ENCODE results near the gene CCDC70.
"Not testable (repeated sequence)": the region's sequence is repeated elsewhere in the genome, so short reads cannot be mapped to it uniquely, and the experiment has no call there.

CCDC70 gene

DNA sequence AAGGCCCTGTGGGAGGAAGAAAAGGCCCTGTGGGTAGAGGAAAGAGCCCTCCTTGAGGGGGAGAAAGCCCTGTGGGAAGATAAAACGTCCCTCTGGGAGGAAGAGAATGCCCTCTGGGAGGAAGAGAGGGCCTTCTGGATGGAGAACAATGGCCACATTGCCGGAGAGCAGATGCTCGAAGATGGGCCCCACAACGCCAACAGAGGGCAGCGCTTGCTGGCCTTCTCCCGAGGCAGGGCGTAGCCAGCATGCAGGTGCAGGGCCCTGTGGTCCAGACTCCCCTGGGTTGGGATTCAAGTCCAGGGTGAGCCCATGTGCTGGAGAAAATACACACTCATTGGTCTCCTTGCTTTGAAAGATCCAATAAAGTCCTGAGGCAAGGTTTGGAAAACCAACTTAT is 4.1 kb downstream of the CCDC70 start:
- DNase-seq = no peak

DNA sequence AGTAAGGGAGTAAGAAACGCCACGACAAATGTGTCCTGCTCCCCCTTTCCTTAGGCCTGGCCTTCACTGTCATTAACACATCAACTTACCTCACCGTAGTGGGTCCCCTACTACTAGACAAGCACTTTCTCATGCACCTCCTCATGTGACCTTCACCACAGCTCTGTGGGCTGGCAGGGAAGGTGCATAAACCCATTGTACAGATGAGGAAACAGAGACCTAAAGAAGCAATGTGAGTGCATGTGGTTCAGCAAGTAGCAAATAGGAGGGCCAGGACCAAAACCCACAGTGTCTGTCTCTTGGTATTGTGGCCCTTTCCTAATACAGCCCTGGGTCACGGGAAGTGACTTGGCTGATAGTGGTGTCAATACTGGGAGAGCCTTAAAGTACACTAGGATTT is 5.3 kb downstream of the CCDC70 start:
- no peak for DNase-seq

DNA sequence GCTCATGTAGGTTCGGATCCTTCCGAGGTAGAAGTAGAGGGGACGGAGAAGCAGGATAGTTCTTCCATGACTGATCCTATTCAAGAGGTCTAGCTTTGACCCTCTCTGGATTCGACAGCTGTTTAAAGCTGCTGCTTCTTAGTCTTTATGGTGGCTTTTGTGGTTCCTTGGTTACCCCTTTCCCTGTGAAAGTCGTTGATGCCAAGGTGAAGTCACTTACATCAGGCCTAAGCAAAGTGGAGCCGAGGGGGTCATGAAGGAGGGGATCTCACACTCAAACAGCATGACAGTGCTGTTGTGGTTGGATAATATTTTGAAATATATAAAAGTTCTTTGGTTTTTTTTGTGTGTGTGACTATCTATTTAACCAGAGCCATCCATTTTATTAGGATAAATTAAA is 8.1 kb downstream of the CCDC70 start:
- no peak for DNase-seq

DNA sequence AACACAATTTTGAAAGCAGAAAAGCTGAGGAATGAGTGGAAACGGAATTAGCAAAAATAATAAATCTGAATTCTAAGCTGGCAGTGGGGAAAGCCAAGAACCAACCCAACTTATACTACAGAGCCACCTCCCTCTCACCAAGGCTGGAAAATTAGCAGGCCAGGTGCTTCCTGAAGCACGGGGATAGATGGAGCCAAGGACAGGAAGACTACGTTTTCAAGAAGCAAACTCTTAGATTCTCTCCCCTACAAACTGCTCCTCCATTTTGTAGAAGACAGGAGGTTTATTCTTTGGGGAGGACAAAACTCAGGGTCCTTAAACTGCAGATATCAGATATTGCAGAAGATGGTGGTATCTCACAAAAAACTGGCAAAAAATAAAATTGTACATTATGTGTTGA is 8.8 kb downstream of the CCDC70 start:
- no peak for DNase-seq

DNA sequence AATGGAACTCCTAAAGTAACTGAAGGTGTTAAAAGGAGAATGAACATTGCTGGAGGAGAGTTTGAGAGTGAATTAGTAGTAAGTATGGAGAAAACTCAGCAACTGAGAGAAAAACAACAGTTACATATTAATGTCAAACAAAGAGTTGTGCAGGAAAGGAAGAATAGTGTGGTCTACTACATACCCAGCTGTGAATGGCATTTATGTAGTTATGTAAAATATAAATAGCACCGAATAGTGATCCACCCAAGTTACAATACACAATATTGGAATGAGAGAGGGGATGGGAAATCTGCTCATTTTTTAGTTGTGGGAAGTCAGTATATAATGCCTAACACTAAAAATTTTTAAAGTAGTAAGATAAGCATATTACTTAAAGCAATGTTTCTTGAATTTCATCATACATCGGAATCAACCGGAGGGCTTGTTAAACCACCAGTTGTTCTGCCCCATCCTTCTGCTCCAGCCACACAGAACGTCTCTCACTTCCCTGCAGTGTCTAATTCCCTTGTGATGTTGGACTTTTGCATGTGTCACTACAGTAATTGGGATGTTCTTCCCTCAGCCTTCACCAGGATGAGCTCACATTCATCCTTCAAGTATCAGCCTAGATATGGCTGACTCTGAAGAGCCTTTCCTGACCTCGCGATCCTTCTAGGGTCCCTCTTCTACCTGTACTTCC is 11.5 kb downstream of the CCDC70 start:
- no peak for DNase-seq

DNA sequence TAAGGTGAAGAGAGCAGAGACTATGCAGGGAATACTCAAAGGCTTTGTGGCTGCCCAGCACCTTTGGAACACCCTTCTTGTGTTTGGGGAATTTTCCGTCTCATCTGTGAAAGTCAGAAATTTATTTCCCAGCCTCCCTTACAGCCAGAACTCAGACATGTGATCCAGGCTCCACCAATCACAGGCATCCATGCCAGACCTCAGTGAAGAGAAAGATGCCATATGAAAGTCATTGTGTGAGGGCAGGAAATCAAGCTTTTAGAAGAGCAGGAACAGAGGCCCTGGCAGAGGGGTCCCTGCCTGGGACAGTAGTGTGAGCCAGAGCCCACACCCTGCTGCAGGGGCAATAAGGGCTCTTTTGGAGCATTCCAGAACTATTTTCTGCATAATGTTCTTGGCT is 12.1 kb downstream of the CCDC70 start:
- no peak for DNase-seq

DNA sequence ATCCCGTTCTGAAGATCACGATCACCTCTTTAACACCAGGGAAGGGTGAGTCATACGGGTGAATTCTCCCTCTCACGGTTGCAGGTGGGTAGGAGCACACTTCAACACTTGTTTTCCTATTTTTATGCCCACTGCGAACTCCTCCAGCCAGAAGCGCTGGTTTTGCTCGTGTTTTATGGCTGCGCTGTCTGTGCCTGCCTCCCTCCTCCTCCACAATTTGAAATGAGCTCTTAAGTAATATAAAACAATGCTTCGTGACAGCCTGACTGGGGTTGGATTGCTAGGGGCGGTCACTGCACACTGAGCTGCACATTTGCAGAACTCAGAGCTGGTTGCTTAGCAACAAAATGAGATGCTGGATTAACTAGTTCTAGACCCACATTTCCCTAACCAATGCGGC is 12.9 kb downstream of the CCDC70 start:
- no peak for DNase-seq

DNA sequence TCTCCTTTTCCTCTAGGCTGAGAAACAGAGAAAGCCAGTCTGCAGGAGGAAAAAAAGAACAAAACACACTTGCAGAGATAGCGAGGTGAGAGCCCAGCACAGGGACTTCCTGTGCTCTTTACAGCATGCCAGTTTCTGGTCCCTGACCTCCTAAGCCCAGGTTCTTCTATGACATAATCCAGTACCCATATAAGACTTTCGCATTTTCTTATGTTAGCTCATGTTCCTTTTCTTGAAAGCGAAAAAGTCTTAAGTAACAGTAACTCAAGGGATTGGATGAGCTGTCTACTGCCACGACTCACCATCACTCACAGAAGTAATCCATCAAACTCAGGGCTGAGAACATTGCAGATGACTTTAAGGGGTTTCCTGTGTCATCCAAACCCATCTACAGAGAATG is 17.4 kb downstream of the CCDC70 start:
- DNase-seq = no peak

DNA sequence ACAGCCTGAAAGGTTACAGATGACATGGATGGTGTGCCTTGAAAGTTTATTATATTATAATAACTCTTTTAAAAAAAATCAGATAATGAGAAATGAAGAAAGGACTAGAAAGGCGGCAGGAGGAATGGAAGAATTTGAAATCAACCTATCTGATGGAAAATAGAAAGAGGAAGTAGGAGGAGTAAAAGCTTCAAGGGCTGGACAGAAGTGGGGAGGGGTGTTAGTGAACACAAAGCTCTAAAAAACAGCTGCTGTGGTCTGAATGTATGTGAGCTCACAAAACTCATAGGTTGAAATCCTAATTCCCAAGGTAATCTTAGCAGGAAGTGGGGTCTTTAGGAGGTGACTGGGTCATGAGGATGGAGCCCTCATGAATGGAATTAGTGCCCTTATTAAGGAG is 19.5 kb downstream of the CCDC70 start:
- no peak for DNase-seq

DNA sequence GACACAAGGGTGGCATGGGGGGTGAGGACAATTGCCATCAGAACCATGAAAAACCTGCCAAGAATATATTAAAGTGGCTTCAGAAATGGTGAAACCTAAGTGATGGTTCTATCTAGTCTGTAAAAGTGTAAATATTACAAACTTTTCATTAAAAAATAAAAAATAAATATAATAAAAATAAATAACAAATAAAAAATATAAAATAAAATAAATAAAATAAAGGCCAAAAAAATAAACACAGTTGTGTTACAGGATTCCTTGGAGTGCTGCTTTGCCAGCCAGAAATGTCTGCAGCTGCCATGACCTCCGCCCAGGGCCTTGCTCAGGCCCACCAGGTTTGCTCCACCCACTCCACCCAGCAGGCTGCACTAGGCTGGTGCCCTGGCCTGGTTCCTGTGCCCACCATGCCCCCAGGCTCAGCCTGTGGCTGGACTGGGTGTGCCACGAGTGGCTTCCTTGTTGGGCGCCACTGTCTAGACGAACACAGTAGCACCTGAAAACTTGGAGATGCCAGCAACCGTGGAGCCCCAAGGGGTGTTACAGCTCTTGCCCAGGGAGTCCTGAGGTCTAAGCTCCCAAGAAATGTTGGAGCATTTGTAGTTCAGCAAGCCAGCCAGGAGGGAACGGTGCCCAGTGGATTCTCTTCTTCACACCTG is 20.9 kb downstream of the CCDC70 start:
- DNase-seq = no peak

DNA sequence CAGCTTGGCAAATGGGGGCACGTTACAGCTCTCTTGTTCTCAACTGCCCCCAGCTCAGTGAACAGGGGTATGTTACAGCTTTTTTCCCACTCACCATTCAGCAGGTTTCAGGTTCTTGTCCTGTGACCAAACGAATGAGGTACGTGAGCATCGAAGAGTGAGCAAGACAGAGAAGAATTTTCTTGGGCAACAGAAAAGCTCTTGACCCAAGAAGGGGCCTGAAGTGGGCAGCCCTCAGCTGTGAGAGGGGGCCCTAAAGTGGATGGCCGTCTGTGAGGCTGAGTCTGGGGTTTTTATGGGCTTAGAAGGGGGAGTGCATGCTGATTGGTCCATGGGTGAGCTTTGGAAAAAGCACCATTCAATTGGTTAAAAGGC is 21.4 kb downstream of the CCDC70 start:
- DNase-seq = no peak

DNA sequence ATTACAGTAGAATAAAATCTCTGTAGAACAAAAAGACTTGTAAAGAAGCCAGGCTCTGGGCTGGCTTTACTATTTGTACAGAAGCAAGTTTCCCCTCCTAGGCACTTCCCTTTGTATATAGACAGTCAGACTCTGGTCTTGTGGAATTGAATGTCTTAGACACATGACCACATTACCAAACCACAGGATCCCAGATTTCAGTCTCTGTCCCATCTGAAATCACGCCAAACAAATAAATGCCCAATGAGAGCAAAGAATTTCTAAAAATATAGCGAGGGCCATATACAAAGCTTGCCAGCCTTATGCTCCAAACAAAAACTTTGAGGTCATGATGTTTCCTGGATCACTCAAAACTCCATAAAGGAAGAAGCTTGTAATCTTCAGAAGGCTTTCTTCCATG is 23.9 kb downstream of the CCDC70 start:
- DNase-seq = no peak

DNA sequence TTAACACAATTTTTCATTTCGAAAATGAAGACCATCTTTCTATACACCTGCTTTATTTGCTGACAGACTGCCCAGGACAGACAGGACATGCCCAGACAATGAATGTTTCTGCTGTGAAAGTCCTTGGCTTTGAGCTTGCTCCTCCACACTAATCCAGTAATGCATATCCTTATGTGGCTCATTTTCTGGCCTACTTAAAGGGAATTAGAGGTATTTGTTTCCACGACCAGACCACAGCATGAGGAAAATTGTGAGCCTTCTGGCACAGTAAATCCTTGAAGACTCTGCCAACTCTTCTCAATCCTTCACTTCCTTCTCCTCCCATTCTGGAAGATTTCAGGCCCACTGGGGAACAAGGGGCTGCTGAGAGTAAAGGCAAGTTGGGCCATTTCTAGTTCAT is 25.7 kb downstream of the CCDC70 start:
- DNase-seq = no peak

DNA sequence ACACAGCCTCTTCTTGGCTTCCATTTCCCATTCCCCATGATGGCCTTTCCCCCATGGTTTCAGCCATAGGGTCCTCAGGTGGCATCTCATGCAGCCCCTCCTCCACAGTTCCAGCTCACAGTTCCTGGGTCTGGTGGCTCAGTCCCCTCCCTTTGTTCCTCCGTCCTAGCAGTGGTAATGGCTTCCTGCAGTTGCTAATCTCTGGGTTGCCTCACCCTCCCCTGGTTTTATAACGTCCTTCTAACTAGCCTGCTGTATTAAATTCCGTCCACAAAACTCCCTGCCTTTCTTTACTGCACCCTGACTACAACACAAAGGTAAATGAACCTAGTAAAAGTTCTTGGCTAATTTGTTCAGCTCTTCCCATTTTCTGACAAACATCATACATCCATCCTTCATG is 30.9 kb downstream of the CCDC70 start:
- no peak for DNase-seq

DNA sequence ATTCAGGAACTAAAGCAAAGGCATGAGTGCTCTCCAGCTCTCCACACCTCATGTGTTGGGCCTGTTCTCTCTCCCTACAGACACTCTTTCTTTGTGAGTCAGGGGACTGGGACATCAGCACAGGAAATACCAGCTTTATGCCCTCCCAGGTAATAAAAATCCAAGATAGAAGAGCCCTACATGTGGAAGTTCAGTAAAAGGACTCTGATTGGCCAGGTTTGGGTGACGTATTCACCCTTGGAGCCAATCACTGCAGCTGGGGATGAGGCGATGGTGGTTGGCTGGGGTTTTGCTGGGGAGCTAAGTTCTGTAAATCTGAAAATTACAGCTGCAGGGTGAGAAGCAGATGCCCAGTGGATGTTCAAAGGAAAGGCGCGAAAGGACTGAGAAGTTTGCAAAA is 32.5 kb downstream of the CCDC70 start:
- no peak for DNase-seq

DNA sequence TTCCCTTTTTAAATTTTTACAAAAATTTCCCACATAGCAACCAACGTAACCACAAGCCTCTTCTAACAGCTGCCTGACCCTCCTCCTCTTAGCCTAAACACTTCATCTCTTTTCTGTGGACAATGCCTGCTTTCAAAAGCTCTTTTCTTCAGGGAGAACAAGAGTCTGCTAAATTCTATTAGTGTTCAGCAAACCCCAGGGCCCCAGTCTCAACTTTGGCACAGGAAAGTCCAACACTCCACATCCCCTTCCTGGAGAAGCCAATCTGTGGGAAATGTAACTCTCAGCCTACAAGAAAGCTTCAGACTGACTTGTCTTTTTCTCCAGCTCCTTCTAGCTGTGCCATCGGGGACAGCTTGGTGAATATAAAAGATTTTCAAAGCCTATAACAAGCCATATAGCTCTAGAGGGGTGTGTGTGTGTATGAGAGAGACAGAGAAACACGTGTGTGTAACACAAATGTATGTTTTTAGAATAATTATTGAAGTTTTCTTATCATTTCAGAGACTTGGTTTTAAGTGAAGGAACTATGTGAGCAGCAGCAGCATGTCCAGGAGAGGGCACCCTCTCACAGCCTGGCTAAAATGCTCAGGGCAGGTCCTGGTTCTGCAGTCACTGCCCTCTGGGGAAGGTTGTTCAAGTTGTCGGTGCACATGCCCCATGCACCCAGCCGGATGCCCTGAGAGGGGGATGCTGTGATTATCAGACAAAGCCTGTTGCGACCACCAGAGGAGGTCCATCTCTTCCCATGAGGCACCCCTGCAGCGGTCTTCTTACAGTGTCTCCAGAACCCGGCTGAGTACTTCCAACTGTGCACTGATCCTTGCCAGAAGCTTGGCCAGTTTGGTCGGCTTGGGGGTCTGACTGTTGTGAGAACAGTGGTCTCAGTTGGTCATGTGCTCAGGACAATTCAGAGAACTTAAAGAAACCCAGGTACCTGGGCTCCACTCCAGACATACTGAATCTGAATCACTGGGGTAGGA is 34.4 kb downstream of the CCDC70 start:
- DNase-seq = peak; percentile 62

DNA sequence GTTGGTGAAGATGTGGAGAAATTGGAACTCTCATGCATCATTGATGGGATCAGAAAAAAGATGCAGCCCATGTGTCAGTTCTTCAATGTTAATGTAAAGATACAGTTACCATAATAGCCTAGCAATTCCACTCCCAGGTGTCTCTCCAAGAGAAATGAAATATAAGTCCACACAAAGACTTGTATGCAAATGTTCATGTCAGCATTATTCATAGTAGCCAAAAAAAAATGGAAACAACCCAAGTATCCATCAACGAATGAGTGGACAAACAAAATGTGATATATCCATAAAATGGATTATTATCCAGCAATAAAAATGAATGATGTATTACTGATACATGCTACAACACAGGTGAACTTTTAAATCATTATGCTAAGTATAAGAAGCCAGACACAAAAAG is 38.7 kb downstream of the CCDC70 start:
- DNase-seq = no peak

DNA sequence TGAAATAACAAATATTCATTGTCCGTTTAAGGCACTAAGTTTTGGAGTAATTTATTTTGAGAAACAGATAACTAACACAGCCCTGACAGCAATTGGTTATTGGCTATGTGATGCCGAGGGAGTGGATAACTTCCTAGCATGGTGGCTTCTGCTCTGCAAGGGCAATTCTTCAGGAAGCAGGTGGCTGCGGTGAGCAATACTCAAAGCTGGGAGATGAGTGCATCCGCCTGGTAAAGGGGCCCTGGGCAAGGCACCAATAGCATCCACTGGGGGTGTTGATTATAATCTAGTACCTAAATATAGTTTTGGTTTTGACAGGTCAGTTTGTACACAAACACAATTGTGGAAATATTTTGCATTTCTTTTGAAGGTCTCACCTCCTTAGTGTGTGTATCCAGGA is 41.0 kb downstream of the CCDC70 start:
- DNase-seq = no peak

DNA sequence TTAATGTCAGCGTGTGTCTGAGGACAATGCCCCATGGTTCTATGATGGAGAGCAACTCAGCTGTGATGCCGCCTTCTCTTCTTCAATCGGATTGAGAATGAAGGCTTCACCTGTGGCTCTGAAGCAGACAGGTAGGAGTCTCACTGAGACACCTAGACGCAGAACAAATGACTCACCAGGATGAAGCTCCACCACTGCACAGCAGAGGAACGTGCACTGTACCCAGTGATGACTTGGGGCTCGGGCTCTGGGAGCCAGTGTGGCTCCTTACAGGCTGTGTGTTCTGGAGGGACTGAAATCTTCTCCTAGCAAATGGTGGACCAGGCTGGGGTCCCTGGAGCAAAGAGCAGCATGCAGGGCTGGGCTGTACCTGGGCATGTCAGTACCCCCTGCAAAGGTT is 44.0 kb downstream of the CCDC70 start:
- DNase-seq = no peak

DNA sequence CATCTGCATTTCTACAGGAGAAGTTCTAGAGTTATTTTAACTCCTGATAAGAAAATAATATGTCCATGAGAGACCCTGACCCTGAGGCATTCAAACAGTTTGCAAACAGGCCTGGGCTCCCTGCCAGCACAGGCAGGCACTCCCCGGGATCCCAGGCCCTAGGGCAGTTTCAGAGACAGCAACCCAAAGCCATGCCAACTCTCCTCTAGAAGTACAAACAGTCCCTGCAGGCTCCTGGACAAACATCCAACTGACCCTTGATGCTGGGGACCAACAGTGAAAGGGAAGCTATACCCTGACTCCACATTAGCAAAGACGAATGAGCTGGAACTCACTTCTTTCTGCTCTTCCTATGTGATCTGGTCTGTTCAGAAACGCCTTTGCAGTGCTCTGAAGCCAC is 44.8 kb downstream of the CCDC70 start:
- DNase-seq = no peak

DNA sequence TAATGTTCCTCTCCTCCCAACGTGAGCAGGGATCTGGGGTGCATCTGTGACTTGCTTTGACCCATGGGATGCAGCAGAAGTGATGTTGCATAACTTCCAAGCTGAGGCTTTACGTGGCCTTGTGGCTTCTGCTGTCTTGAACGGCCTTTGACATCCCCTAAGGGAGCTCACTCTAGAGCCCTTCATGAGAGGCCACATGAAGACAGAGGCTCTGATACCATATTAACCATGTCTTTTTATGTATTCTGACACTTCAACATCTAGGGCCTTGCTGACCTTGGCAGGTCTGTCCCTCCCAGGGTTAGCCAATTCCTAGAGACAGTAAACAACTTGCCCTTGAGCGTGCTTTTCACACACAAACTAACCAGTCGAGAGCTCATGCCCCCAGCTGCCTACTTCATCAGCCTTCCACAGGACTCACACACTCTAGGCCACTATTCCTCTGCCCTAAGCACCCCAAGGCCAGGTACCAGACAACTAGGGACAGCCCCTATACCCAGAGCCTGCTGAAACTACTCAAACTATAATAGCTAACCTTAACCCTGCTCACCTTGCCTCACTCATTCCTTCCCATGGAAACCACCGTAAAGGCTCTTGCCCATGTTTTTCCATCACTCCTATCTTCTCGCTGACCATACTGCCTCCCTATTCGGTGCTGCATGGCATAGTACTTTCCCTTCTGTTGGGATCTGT is 45.4 kb downstream of the CCDC70 start:
- no peak for DNase-seq

DNA sequence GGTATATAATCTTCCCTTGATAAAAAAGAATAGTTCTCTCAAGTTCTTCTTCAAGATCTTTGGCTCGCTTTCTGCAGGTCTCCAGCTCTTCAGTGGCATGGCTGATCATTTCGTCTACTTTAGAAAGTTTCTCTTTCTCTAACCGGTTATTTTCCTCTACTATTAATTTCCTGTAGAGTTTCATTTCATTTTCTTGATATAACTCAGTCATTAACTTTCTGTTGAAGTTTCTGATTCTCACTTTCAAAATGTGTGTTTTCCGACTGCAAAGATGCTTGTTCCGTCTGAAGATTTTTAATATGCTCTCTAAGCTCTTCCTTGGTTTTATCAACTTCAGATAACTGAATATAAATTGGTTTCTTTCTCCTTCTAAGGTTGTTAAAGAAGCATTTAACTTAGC is 47.5 kb downstream of the CCDC70 start:
- DNase-seq = not testable (repeated sequence)

DNA sequence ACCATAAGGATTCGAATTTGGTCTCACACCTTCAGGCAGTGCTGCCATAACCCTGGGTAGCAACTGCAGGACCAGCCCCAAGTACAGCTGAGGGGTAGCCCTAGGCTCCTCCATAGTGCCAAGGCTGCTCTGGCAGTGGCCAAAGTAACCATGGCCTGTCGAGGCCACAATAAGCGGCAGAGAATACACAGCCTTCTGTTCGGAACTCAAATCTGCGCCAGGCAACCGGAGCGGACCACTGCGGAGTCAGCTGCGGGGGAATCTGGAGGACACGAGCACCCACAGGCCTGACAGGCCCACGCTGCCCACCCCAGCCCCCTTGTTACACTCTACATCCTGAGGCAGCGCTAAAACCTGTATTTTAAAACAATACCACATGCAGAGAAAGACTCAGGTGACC is 48.7 kb downstream of the CCDC70 start:
- DNase-seq = no peak

Measured in CD4-positive, alpha-beta T cell treated with Interleukin-17A for 4 hours (primary cell).